ENCODE results near the gene TMEM191B.
"Not testable (repeated sequence)": the region's sequence is repeated elsewhere in the genome, so short reads cannot be mapped to it uniquely, and the experiment has no call there.

The TMEM191B gene

GRCh38 chr22:18558939-18559338 is 31.3 kb downstream of the TMEM191B start:
- H3K27ac ChIP-seq (ENCODE audit: low read depth, low read length, severe bottlenecking); H3K36me3 ChIP-seq (ENCODE audit: control insufficient read depth, insufficient read depth, low read length); H3K9me3 ChIP-seq (ENCODE audit: control insufficient read depth, low read length); H3K4me3 ChIP-seq (ENCODE audit: extremely low read depth, insufficient read depth, low read length, poor library complexity, severe bottlenecking); H3K4me1 ChIP-seq (ENCODE audit: control insufficient read depth, insufficient read depth, low read length, poor library complexity, severe bottlenecking): not testable (repeated sequence)
- no CpG with 5 or more reads among the region's 6 CpGs for WGBS, 2 experiments (ENCODE audit: insufficient coverage in 2 of 2)

- not testable (repeated sequence) for H3K27ac ChIP-seq (ENCODE audit: low read depth, low read length, severe bottlenecking); H3K9me3 ChIP-seq (ENCODE audit: control insufficient read depth, low read length); H3K36me3 ChIP-seq (ENCODE audit: control insufficient read depth, insufficient read depth, low read length); H3K4me1 ChIP-seq (ENCODE audit: control insufficient read depth, insufficient read depth, low read length, poor library complexity, severe bottlenecking); H3K4me3 ChIP-seq (ENCODE audit: extremely low read depth, insufficient read depth, low read length, poor library complexity, severe bottlenecking)
- WGBS, 2 experiments (ENCODE audit: insufficient coverage in 2 of 2): no CpG with 5 or more reads among the region's 16 CpGs
These were observed 32.7 kb downstream of the TMEM191B start for GRCh38 chr22:18560099-18560974.

GRCh38 chr22:18570509-18571246 is 43.1 kb downstream of the TMEM191B start:
- not testable (repeated sequence) for H3K4me1 ChIP-seq (ENCODE audit: control insufficient read depth, insufficient read depth, low read length, poor library complexity, severe bottlenecking); H3K27ac ChIP-seq (ENCODE audit: low read depth, low read length, severe bottlenecking); H3K4me3 ChIP-seq (ENCODE audit: extremely low read depth, insufficient read depth, low read length, poor library complexity, severe bottlenecking); H3K36me3 ChIP-seq (ENCODE audit: control insufficient read depth, insufficient read depth, low read length); H3K9me3 ChIP-seq (ENCODE audit: control insufficient read depth, low read length)
- no CpG with 5 or more reads among the region's 16 CpGs for WGBS, 2 experiments (ENCODE audit: insufficient coverage in 2 of 2)

- not testable (repeated sequence) for H3K4me1 ChIP-seq (ENCODE audit: control insufficient read depth, insufficient read depth, low read length, poor library complexity, severe bottlenecking); H3K9me3 ChIP-seq (ENCODE audit: control insufficient read depth, low read length); H3K36me3 ChIP-seq (ENCODE audit: control insufficient read depth, insufficient read depth, low read length); H3K27ac ChIP-seq (ENCODE audit: low read depth, low read length, severe bottlenecking); H3K4me3 ChIP-seq (ENCODE audit: extremely low read depth, insufficient read depth, low read length, poor library complexity, severe bottlenecking)
- 67% methylated on average over 1 of the region's 10 CpGs; no CpG with 5 or more reads in 1 of the 2 experiments for whole genome bisulfite sequencing, 2 experiments (ENCODE audit: insufficient coverage in 2 of 2)
These were observed 46.0 kb downstream of the TMEM191B start for GRCh38 chr22:18573483-18574164.

- not testable (repeated sequence) for H3K4me3 ChIP-seq (ENCODE audit: extremely low read depth, insufficient read depth, low read length, poor library complexity, severe bottlenecking); H3K27ac ChIP-seq (ENCODE audit: low read depth, low read length, severe bottlenecking)
- no CpG with 5 or more reads among the region's 13 CpGs for WGBS, 2 experiments (ENCODE audit: insufficient coverage in 2 of 2)
These were observed 47.0 kb downstream of the TMEM191B start for GRCh38 chr22:18574555-18574954.

GRCh38 chr22:18575686-18576085 is 48.1 kb downstream of the TMEM191B start:
- H3K27ac ChIP-seq (ENCODE audit: low read depth, low read length, severe bottlenecking); H3K36me3 ChIP-seq (ENCODE audit: control insufficient read depth, insufficient read depth, low read length); H3K9me3 ChIP-seq (ENCODE audit: control insufficient read depth, low read length); H3K4me1 ChIP-seq (ENCODE audit: control insufficient read depth, insufficient read depth, low read length, poor library complexity, severe bottlenecking); H3K4me3 ChIP-seq (ENCODE audit: extremely low read depth, insufficient read depth, low read length, poor library complexity, severe bottlenecking): not testable (repeated sequence)
- WGBS, 2 experiments (ENCODE audit: insufficient coverage in 2 of 2): no CpG with 5 or more reads among the region's 9 CpGs

More at GRCh38 chr22:18574555-18574954, 47.0 kb downstream of the TMEM191B start:
- not testable (repeated sequence) for H3K4me1 ChIP-seq (ENCODE audit: control insufficient read depth, insufficient read depth, low read length, poor library complexity, severe bottlenecking); H3K36me3 ChIP-seq (ENCODE audit: control insufficient read depth, insufficient read depth, low read length); H3K9me3 ChIP-seq (ENCODE audit: control insufficient read depth, low read length)

- H3K4me3 ChIP-seq (ENCODE audit: extremely low read depth, insufficient read depth, low read length, poor library complexity, severe bottlenecking); H3K36me3 ChIP-seq (ENCODE audit: control insufficient read depth, insufficient read depth, low read length); H3K4me1 ChIP-seq (ENCODE audit: control insufficient read depth, insufficient read depth, low read length, poor library complexity, severe bottlenecking); H3K9me3 ChIP-seq (ENCODE audit: control insufficient read depth, low read length); H3K27ac ChIP-seq (ENCODE audit: low read depth, low read length, severe bottlenecking): not testable (repeated sequence)
- WGBS, 2 experiments (ENCODE audit: insufficient coverage in 2 of 2): no CpG with 5 or more reads among the region's 88 CpGs
These were observed 49.7 kb downstream of the TMEM191B start for GRCh38 chr22:18577090-18577818.

GRCh38 chr22:18577847-18578246 is 50.2 kb downstream of the TMEM191B start:
- H3K4me3 ChIP-seq (ENCODE audit: extremely low read depth, insufficient read depth, low read length, poor library complexity, severe bottlenecking); H3K4me1 ChIP-seq (ENCODE audit: control insufficient read depth, insufficient read depth, low read length, poor library complexity, severe bottlenecking); H3K9me3 ChIP-seq (ENCODE audit: control insufficient read depth, low read length); H3K27ac ChIP-seq (ENCODE audit: low read depth, low read length, severe bottlenecking); H3K36me3 ChIP-seq (ENCODE audit: control insufficient read depth, insufficient read depth, low read length): not testable (repeated sequence)
- WGBS, 2 experiments (ENCODE audit: insufficient coverage in 2 of 2): no CpG with 5 or more reads among the region's 53 CpGs

Measured in mesodermal cell (in vitro differentiated cells).